ENCODE data around the gene TTC6.

GRCh38 chr14:37546621-37547447 is 48.6 kb upstream of the TTC6 start:
- TF ChIP-seq, protein P1, sequence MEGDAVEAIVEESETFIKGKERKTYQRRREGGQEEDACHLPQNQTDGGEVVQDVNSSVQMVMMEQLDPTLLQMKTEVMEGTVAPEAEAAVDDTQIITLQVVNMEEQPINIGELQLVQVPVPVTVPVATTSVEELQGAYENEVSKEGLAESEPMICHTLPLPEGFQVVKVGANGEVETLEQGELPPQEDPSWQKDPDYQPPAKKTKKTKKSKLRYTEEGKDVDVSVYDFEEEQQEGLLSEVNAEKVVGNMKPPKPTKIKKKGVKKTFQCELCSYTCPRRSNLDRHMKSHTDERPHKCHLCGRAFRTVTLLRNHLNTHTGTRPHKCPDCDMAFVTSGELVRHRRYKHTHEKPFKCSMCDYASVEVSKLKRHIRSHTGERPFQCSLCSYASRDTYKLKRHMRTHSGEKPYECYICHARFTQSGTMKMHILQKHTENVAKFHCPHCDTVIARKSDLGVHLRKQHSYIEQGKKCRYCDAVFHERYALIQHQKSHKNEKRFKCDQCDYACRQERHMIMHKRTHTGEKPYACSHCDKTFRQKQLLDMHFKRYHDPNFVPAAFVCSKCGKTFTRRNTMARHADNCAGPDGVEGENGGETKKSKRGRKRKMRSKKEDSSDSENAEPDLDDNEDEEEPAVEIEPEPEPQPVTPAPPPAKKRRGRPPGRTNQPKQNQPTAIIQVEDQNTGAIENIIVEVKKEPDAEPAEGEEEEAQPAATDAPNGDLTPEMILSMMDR (IDR thresholded peaks at IDR 0.05; ENCODE audit: extremely low read depth in 1 of 2, insufficient read depth in 1 of 2, low read depth in 1 of 2, low read length in 2 of 2) = no peak
- TF ChIP-seq MAX (IDR thresholded peaks at IDR 0.05; ENCODE audit: insufficient read depth, insufficient read length) = no peak
- no peak for TF ChIP-seq EZH2 (IDR thresholded peaks at IDR 0.05; ENCODE audit: borderline replicate concordance, low read depth, low read length, severe bottlenecking)
- TF ChIP-seq POLR2A (IDR thresholded peaks at IDR 0.05; ENCODE audit: low read depth, low read length) = no peak
